RPMI8226 (cell line): ENCODE data around the gene SRPK1.
"Not testable (repeated sequence)": the region's sequence is repeated elsewhere in the genome, so short reads cannot be mapped to it uniquely, and the experiment has no call there.

Experiments
- DNase-seq: peaks from one replicate; pipeline ENCODE4 v3.0.0-alpha.2; 2015

SRPK1 gene

GRCh38 chr6:35929601-35930000 lies 8.7 kb upstream of the SRPK1 start:
- DNase-seq = no peak

- DNase-seq = no peak
Measured at GRCh38 chr6:35926509-35927215, 5.8 kb upstream of the SRPK1 start.

GRCh38 chr6:35925961-35926360 lies 5.1 kb upstream of the SRPK1 start:
- no peak for DNase-seq

- DNase-seq = no peak
Measured at GRCh38 chr6:35924146-35924545, 3.2 kb upstream of the SRPK1 start.

GRCh38 chr6:35922139-35922554 lies 1.2 kb upstream of the SRPK1 start:
- DNase-seq = no peak

- DNase-seq = peak; percentile 46
Measured at GRCh38 chr6:35919827-35920751, 809 bp downstream of the SRPK1 start.

GRCh38 chr6:35919085-35919826 lies 1.6 kb downstream of the SRPK1 start:
- peak; percentile 56 for DNase-seq

GRCh38 chr6:35916893-35917292 lies 4.0 kb downstream of the SRPK1 start:
- not testable (repeated sequence) for DNase-seq

GRCh38 chr6:35916056-35916455 lies 4.8 kb downstream of the SRPK1 start:
- DNase-seq = no peak

GRCh38 chr6:35914536-35914935 lies 6.4 kb downstream of the SRPK1 start:
- no peak for DNase-seq

GRCh38 chr6:35911871-35912653 lies 8.8 kb downstream of the SRPK1 start:
- DNase-seq = no peak

GRCh38 chr6:35909571-35909970 lies 11.3 kb downstream of the SRPK1 start:
- not testable (repeated sequence) for DNase-seq

GRCh38 chr6:35908753-35909401 lies 12.0 kb downstream of the SRPK1 start:
- not testable (repeated sequence) for DNase-seq

- DNase-seq = no peak
Measured at GRCh38 chr6:35907750-35908149, 13.1 kb downstream of the SRPK1 start.

GRCh38 chr6:35906499-35906846 lies 14.4 kb downstream of the SRPK1 start:
- no peak for DNase-seq

GRCh38 chr6:35905841-35906498 lies 14.9 kb downstream of the SRPK1 start:
- DNase-seq = no peak

GRCh38 chr6:35905141-35905785 lies 15.6 kb downstream of the SRPK1 start:
- DNase-seq = no peak

GRCh38 chr6:35903679-35904078 lies 17.2 kb downstream of the SRPK1 start:
- no peak for DNase-seq

- no peak for DNase-seq
Measured at GRCh38 chr6:35900448-35900847, 20.4 kb downstream of the SRPK1 start.

- DNase-seq = no peak
Measured at GRCh38 chr6:35898003-35898402, 22.9 kb downstream of the SRPK1 start.

- no peak for DNase-seq
Measured at GRCh38 chr6:35897486-35897885, 23.4 kb downstream of the SRPK1 start.
